SK-N-SH (cell line): ENCODE data around the gene CHM.

Experiments used
- CTCF ChIP-seq: fragments of 200-600 bp; sonication (generic); IDR thresholded peaks from 2 replicates; pipeline ENCODE4 v1.6.1; 2017; ENCODE audit warnings: antibody characterized with exemption, mild to moderate bottlenecking, moderate library complexity
- EP300 ChIP-seq, 2 experiments: IDR thresholded peaks; 2 replicates each; pipeline versions ENCODE4 v1.4.0 to v1.6.1; 2012; ENCODE audit warnings: borderline replicate concordance in 1 of 2, low read depth in 1 of 2, low read length in 1 of 2
- FOXJ3 ChIP-seq: sonication (generic); formaldehyde crosslinking; IDR thresholded peaks from 2 replicates; pipeline ENCODE4 v1.5.1; 2020; ENCODE audit warnings: mild to moderate bottlenecking, missing genetic modification reagents
- MAX ChIP-seq: IDR thresholded peaks from 2 replicates; pipeline ENCODE4 v1.4.0; 2012; ENCODE audit warnings: low read depth
- MXI1 ChIP-seq: IDR thresholded peaks from 2 replicates; pipeline ENCODE4 v1.6.1; 2012; ENCODE audit warnings: mild to moderate bottlenecking, low read depth, low read length, improper control_type of control experiment
- RCOR1 ChIP-seq: fragments of 150-350 bp; IDR thresholded peaks from 2 replicates; pipeline ENCODE4 v1.6.1; 2017; ENCODE audit warnings: antibody characterized with exemption, low read length
- RFX5 ChIP-seq: IDR thresholded peaks from 2 replicates; pipeline ENCODE4 v1.6.1; 2012; ENCODE audit warnings: mild to moderate bottlenecking, improper control_type of control experiment, low read length
- SMC3 ChIP-seq: IDR thresholded peaks from 2 replicates; pipeline ENCODE4 v1.6.1; 2012; ENCODE audit warnings: low read depth, low read length, improper control_type of control experiment
- TAF1 ChIP-seq: IDR thresholded peaks from 2 replicates; pipeline ENCODE4 v1.6.1; 2012; ENCODE audit warnings: low read depth, mild to moderate bottlenecking, low read length, moderate library complexity, borderline replicate concordance
- TCF12 ChIP-seq: IDR thresholded peaks from 2 replicates; pipeline ENCODE4 v1.4.0; 2012
- ZBTB33 ChIP-seq: IDR thresholded peaks from 2 replicates; pipeline ENCODE4 v1.4.0; 2012; ENCODE audit warnings: low read depth, borderline replicate concordance

DNA sequence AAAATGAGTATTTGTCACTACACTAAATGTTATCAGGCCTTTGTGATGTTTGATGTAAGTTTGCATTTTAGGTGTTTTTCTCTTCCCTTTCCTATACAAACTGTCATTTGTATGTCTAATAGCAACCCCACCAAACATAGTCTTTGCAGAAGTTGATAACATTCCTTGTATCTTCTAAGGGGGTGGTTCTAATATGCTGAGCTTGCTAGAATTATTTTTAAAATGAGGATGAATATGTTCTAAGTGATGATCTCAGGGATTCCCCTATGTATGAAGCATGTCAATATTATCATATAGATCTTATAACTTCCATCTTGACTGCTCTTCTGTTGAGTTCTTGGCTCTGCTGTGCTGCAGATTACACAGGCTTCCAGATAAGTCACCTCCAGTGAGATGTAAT is 3.1 kb downstream of the CHM start:
- TF ChIP-seq CTCF (no peak), MXI1 (no peak), ZBTB33 (no peak), TCF12 (no peak), TAF1 (no peak), RFX5 (no peak), SMC3 (no peak), FOXJ3 (no peak), EP300 (IDR thresholded peaks at IDR 0.05; ENCODE audit: borderline replicate concordance in 1 of 2, low read depth in 1 of 2, low read length in 1 of 2) (no peak), RCOR1 (no peak), MAX (no peak)
